Loucy (cell line): Measurements from ENCODE around the gene CABLES1.
"Not testable (repeated sequence)": the region's sequence is repeated elsewhere in the genome, so short reads cannot be mapped to it uniquely, and the experiment has no call there.

ENCODE experiments used
- H2AFZ ChIP-seq: fragments of 200-600 bp; sonication (generic); 2 replicates; pipeline ENCODE4 v1.6.0; 2016; ENCODE audit warnings: antibody characterized with exemption, mild to moderate bottlenecking, low read length, moderate library complexity
- H3F3A ChIP-seq: fragments of 200-600 bp; 2 replicates; pipeline ENCODE4 v1.6.0; 2016; ENCODE audit warnings: antibody characterized with exemption, low read depth, mild to moderate bottlenecking
- H3K27me3 ChIP-seq: fragments of 200-600 bp; sonication (generic); 2 replicates; pipeline ENCODE4 v1.6.1; 2014; ENCODE audit warnings: low read length, mild to moderate bottlenecking; ENCODE audit not compliant: insufficient read depth, poor library complexity, severe bottlenecking
- H3K36me3 ChIP-seq: fragments of 200-600 bp; sonication (generic); 2 replicates; pipeline ENCODE4 v1.6.1; 2016; ENCODE audit warnings: low read length; ENCODE audit not compliant: insufficient read depth
- H3K4me1 ChIP-seq: fragments of 200-600 bp; sonication (generic); 2 replicates; pipeline ENCODE4 v1.5.1; 2014; ENCODE audit warnings: low read length, mild to moderate bottlenecking; ENCODE audit not compliant: insufficient read depth, poor library complexity, severe bottlenecking
- H3K4me2 ChIP-seq: fragments of 200-600 bp; sonication (generic); 2 replicates; pipeline ENCODE4 v1.6.0; 2014; ENCODE audit warnings: antibody characterized with exemption, low read length, low read depth, mild to moderate bottlenecking; ENCODE audit not compliant: poor library complexity, severe bottlenecking
- H3K4me3 ChIP-seq: fragments of 200-600 bp; sonication (generic); 2 replicates; pipeline ENCODE4 v1.5.1; 2014; ENCODE audit warnings: low read length, mild to moderate bottlenecking, mixed read lengths; ENCODE audit not compliant: poor library complexity, severe bottlenecking
- H3K79me2 ChIP-seq: fragments of 200-600 bp; sonication (generic); 2 replicates; pipeline ENCODE4 v1.6.1; 2014; ENCODE audit warnings: low read length; ENCODE audit not compliant: insufficient read depth
- H3K9ac ChIP-seq: fragments of 200-600 bp; sonication (generic); 2 replicates; pipeline ENCODE4 v1.6.0; 2014; ENCODE audit warnings: mild to moderate bottlenecking, low read depth, low read length, moderate library complexity; ENCODE audit not compliant: poor library complexity, severe bottlenecking
- H3K9me2 ChIP-seq: fragments of 200-600 bp; sonication (generic); replicated peaks from 2 replicates; pipeline ENCODE4 v1.6.1; 2016; ENCODE audit warnings: low read depth, low read length, mixed read lengths
- H3K9me3 ChIP-seq: fragments of 200-600 bp; sonication (generic); 2 replicates; pipeline ENCODE4 v1.6.1; 2014; ENCODE audit warnings: mild to moderate bottlenecking, antibody characterized with exemption, low read length, low read depth; ENCODE audit not compliant: insufficient read depth
- H4K20me1 ChIP-seq: fragments of 200-600 bp; sonication (generic); 2 replicates; pipeline ENCODE4 v1.6.0; 2014; ENCODE audit warnings: antibody characterized with exemption, low read length, mild to moderate bottlenecking; ENCODE audit not compliant: insufficient read depth, poor library complexity, severe bottlenecking
- CTCF ChIP-seq: fragments of 200-600 bp; sonication (generic); conservative IDR thresholded peaks from 2 replicates; pipeline ENCODE4 v1.5.1; 2014; ENCODE audit warnings: mild to moderate bottlenecking, antibody characterized with exemption, low read length
- EZH2phosphoT487 ChIP-seq: fragments of 200-600 bp; IDR thresholded peaks from 2 replicates; pipeline ENCODE4 v1.6.1; 2018; ENCODE audit warnings: antibody characterized with exemption, mild to moderate bottlenecking, moderate library complexity, borderline replicate concordance

Gene CABLES1

GRCh38 chr18:23156134-23156533 is 20.8 kb downstream of the CABLES1 start:
- Histone ChIP-seq H3K9ac (no peak overlapping the region), H3F3A (no peaks in the 10 kb centered on the region), H3K4me2 (no peak overlapping the region), H3K79me2 (peaks cover 90% of the 10 kb centered on the region; the same call in 1 of the 2 replicates), H3K27me3 (no peaks in the 10 kb centered on the region), H3K9me2 (no peaks in the 10 kb centered on the region), H3K36me3 (no peaks in the 10 kb centered on the region; the same call in 1 of the 2 replicates), H3K4me3 (no peak overlapping the region), H3K9me3 (no peaks in the 10 kb centered on the region), H3K4me1 (peaks cover 6% of the 10 kb centered on the region), H2AFZ (no peak overlapping the region), H4K20me1 (no peaks in the 10 kb centered on the region)
- TF ChIP-seq CTCF (no peak), EZH2phosphoT487 (no peak)

GRCh38 chr18:23158058-23158457 is 22.8 kb downstream of the CABLES1 start:
- Histone ChIP-seq H4K20me1 (no peaks in the 10 kb centered on the region), H3K9me3 (no peaks in the 10 kb centered on the region), H3K4me3 (no peak overlapping the region), H3K36me3 (no peaks in the 10 kb centered on the region; the same call in 1 of the 2 replicates), H3K9me2 (no peaks in the 10 kb centered on the region), H3K4me1 (peaks cover 8% of the 10 kb centered on the region), H3K9ac (no peak overlapping the region), H3F3A (no peaks in the 10 kb centered on the region), H3K4me2 (no peak overlapping the region), H2AFZ (no peak overlapping the region), H3K79me2 (peaks cover 85% of the 10 kb centered on the region; the same call in 1 of the 2 replicates), H3K27me3 (no peaks in the 10 kb centered on the region)
- no peak for TF ChIP-seq EZH2phosphoT487
- no peak for TF ChIP-seq CTCF

GRCh38 chr18:23158884-23159283 is 23.6 kb downstream of the CABLES1 start:
- H3K36me3 ChIP-seq, H3F3A ChIP-seq, H3K4me2 ChIP-seq, H3K9me3 ChIP-seq, H3K4me3 ChIP-seq, H3K9me2 ChIP-seq, H3K9ac ChIP-seq, H4K20me1 ChIP-seq, H2AFZ ChIP-seq, H3K27me3 ChIP-seq: not testable (repeated sequence)
- peaks cover 13% of the 10 kb centered on the region for H3K4me1 ChIP-seq
- H3K79me2 ChIP-seq, result peaks cover 87% of the 10 kb centered on the region; the same call in 1 of the 2 replicates

- H3K9me3 ChIP-seq, result no peaks in the 10 kb centered on the region
- H3K4me3 ChIP-seq, result no peak overlapping the region
- H2AFZ ChIP-seq, result no peak overlapping the region
- no peaks in the 10 kb centered on the region for H3K27me3 ChIP-seq
- H3F3A ChIP-seq, result no peaks in the 10 kb centered on the region
- H3K9ac ChIP-seq, result no peak overlapping the region
- H3K4me1 ChIP-seq, result peaks cover 13% of the 10 kb centered on the region
- H4K20me1 ChIP-seq, result peaks cover 4% of the 10 kb centered on the region
- TF ChIP-seq EZH2phosphoT487, result no peak
- TF ChIP-seq CTCF, result no peak
- H3K4me2 ChIP-seq, result no peak overlapping the region
- H3K9me2 ChIP-seq, result no peaks in the 10 kb centered on the region
- peaks cover 87% of the 10 kb centered on the region; the same call in 1 of the 2 replicates for H3K79me2 ChIP-seq
- H3K36me3 ChIP-seq, result no peaks in the 10 kb centered on the region; the same call in 1 of the 2 replicates
Measured at GRCh38 chr18:23159344-23159743, 24.1 kb downstream of the CABLES1 start.
